ENCODE results near the gene FAM221A.
"Not testable (repeated sequence)": the region's sequence is repeated elsewhere in the genome, so short reads cannot be mapped to it uniquely, and the experiment has no call there.

FAM221A gene

GRCh38 chr7:23709081-23709750 lies 29.2 kb downstream of the FAM221A start:
- DNase-seq, result no peak

DNA sequence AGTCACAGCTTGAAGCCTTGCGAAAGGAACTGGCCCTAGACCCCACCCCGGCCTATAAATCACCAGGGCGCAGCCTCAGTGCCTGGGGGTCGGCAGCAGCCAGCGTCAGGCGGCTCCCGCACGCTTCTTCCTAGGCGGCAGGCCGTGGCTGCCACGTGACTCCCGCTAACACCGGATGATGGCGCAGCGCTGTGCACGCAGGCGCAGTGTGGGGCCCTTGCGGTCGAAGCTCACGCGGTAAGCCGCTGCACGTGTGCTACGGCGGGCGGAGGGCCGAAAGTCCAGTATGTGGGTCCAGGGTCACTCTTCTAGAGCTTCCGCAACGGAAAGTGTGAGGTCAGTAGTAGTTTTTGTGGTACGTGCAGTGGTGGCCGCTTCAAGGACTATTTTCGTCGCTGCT lies 30.0 kb downstream of the FAM221A start, which contains the start of gene STK31:
Gene STK31 (plus strand): TSS at position 220 of the 400 bp plus-strand sequence. CDS start 67 bp downstream, at position 287.
- DNase-seq, result no peak

DNA sequence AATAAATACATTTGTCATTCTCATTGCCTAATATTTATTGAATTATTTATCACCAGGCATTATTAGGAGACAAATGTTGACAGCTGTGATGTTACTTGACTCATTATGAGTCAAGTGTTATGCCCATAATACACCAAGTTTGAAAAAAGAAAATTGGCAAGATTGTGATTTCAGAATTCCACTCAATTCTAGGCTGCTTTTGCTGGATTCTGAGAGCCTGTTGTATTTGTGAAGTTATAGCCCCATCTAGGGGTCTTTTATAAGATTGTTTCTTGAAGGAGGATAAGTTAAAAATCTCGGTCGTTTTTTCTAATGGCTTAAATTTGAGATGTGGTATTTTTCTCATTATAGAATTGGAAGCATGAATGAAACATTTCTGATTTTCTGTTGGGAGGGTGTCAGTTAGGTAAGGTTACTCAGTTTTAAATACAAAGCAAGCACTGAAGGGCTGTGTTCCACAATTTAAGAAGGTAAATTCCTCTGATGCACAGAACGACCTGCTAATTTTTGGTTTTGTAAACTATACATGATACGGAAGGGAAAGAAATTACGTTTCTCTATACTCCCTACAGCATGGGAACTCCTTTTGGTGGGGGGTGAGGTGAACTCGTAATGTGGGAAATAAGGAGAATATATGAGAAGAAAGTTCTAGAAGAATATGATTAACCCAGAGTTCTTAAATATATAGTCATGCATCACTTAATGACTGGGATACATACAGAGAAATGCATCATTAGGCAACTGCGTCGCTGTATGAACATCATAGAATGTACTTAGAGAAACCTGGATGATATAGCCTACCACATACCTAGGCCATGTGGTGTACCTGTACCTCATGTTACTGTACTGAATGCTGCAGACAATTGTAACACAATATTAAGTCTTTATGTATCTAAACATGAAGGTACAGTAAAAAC lies 32.6 kb downstream of the FAM221A start:
- peak; percentile 49 for DNase-seq

DNA sequence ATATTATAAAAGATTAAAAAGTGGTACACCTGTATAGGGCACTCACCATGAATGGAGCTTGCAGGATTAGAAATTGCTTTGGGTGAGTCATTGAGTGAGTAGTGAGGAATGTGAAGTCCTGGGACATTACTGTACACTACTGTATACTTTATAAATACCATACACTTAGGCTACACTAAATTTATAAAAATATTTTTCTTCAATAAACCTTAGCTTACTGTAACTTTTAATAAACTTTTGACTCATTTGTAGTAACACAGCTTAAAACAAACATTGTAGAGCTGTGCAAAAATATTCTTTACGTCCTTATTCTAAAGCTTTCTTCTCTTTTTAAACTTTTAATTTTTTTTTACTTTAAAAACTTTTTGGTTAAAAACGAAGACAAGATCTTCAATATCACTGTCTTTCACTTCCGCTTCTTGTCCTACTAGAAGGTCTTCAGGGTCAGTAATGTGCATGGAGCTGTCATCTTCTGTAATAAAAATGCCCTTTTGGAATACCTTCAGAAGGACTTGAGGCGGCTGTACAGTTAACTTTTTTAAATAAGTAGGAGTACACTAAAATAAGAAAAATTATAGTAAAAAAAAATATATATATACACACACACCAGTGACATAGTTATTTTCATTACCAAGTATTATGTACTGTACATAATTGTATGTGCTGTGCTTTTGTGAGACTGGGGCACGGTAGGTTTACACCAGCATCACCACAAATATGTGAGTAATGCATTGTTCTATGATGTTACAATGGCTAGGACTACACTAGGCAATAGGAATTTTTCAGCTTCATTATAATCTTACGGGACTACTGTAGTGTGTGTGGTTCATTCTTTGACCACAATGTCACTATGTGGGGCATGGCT lies 33.5 kb downstream of the FAM221A start:
- DNase-seq, result no peak

GRCh38 chr7:23714150-23714464 lies 34.1 kb downstream of the FAM221A start:
- no peak for DNase-seq

GRCh38 chr7:23714579-23714978 lies 34.6 kb downstream of the FAM221A start:
- DNase-seq, result no peak

- no peak for DNase-seq
Measured at GRCh38 chr7:23715099-23715498, 35.1 kb downstream of the FAM221A start.

GRCh38 chr7:23717788-23718187 lies 37.8 kb downstream of the FAM221A start:
- DNase-seq, result no peak

- DNase-seq, result no peak
Measured at GRCh38 chr7:23721456-23721855, 41.5 kb downstream of the FAM221A start.

- not testable (repeated sequence) for DNase-seq
Measured at GRCh38 chr7:23722587-23723216, 42.7 kb downstream of the FAM221A start.

DNA sequence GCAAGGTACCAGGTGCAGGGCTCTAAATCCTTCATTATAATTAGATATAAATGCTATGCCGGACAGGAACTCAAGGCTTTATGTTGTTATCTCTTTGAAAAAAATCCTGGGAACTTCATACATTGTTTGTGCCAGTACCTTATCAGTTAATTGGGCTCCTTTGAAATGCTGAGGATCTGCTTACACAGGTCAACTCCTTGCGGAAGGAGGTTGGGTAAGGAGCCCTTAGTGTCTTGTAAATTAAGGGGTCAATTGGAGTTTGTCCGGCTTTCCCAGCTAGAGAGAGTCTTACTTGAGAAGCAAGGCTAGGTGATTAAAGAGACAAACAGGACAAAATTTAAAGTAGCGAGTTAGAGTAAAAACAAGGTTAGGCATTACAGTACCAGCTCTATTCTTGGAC lies 44.1 kb downstream of the FAM221A start:
- not testable (repeated sequence) for DNase-seq

DNA sequence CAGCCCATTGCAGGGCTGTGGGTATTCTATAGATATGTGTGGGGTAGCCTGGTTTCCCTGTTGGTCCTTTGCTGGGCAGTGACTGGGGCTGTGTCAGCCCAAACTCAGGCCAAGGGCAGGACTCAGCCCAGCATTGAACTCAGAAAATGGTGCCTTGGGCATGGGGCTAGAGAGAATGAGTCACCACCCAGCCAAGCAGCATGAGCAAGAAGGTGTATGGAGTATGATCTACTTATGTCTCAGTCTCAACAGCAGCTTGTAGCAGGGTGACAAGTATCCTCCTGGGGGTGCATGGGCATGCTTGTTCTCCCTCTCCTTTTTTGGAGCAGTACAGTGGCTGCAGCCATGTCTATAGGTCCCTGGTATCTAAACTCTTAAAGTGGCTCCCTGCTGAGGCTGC lies 62.1 kb downstream of the FAM221A start:
- no peak for DNase-seq

DNA sequence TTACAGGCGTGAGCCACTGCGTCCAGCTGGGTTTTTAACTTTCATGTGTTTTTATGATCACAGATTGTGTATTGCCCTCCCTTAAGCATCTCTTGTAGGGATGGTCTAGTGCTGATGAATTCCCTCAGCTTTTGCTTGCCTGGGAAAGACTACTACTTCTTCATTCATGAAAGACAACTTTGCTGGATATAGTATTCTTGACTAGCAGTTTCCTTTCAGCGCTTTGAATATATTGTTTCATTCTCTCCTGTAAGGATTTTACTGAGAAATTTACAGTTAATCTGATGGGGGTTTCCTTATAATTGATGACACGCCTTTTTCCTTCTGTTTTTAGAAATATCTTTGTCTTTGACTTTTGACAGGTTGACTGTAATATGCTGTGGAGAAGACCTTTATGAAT lies 63.2 kb downstream of the FAM221A start:
- DNase-seq, result no peak

DNA sequence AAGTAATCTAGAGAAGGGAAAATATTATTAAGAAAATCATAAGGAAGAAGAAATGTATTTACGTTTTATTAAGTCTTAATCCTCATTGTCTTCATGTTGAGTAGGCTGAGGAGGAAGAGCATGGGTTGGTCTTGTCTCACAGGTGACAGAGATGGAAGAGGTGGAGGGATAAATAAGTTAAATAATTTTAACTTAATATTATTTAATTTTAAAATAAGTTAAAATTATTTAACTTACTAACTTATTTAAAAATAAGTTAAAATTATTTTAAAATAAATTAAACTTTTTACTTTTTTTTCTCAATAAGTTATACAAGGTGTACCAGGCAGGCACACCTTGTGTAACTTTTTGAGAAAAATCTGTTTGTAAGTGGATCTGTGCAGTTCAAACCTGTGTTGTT lies 66.6 kb downstream of the FAM221A start:
- DNase-seq, result no peak

DNA sequence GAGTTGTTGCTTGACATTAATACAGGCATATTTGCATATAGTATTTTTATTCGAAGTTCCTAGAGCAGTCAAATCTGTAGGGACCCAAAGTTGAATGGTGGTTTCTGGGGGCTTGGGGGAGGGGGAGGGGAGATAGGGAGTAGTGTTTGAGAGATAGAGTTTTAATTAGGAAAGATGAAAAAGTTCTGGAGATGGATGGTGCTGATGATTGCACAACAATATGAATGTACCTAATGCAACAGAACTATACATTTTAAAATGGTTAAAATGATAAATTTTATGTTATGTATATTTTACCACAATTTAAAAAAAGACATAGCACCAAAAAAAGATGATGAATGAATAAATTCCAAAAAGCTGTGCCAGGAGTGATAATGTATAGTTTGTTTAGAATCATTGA lies 71.9 kb downstream of the FAM221A start:
- DNase-seq, result no peak

Measured in activated CD4-positive, alpha-beta T cell treated with anti-CD3 and anti-CD28 coated beads, Interleukin-2, Interleukin-6, amounts not matched to agents 100 ng/mL and 50 ng/mL, durations not matched to agents 16 hours and 8 hours (primary cell).